ENCODE measurements around the gene SKIC8. TPM values are rescaled to one million over a fixed set of nuclear protein-coding genes. Genes with fewer than 3 reads are reported as not detected.

Gene SKIC8
- total RNA-seq, 2 donors from 2014 or later: 35.9 to 47.0 TPM

DNA sequence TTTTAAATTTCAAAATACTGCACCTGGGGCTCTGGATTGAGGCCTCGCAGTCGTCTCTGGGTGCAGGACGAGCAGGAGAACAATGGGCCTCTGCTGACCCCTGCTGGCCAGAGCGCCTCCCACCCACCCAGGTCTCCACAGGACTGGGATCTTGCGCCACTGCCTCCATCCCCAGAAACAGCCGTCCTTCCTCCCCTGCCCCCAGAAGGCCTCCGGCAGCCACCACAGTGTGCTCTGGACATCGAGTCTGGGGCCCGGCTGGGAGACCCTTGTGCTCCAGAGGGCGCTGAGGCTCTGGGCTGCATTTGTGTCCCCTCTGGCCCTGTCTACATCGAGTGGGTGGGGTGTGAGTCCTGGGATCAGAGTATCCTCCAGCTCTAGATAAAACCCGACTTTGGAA, 58.4 kb downstream of the SKIC8 start:
- intact Hi-C loops (cut with DNase I): loop anchor here (2.0 to 10.0 kb wide), 5 partner anchors 44 to 276 kb away; no protein-coding TSS in a partner anchor
- Histone ChIP-seq H3K36me3 (no peaks in the 10 kb centered on the region), H3K9ac (ENCODE audit: low read depth in 2 of 2, low read length in 2 of 2) (no peak overlapping the region), H3K4me1 (no peaks in the 10 kb centered on the region), H3K27ac (no peak overlapping the region), H3K4me3 (no peak overlapping the region), H3K9me3 (no peaks in the 10 kb centered on the region), H3K27me3 (no peaks in the 10 kb centered on the region)
- DNase-seq: peak; percentile 94
- TF ChIP-seq, protein P1, sequence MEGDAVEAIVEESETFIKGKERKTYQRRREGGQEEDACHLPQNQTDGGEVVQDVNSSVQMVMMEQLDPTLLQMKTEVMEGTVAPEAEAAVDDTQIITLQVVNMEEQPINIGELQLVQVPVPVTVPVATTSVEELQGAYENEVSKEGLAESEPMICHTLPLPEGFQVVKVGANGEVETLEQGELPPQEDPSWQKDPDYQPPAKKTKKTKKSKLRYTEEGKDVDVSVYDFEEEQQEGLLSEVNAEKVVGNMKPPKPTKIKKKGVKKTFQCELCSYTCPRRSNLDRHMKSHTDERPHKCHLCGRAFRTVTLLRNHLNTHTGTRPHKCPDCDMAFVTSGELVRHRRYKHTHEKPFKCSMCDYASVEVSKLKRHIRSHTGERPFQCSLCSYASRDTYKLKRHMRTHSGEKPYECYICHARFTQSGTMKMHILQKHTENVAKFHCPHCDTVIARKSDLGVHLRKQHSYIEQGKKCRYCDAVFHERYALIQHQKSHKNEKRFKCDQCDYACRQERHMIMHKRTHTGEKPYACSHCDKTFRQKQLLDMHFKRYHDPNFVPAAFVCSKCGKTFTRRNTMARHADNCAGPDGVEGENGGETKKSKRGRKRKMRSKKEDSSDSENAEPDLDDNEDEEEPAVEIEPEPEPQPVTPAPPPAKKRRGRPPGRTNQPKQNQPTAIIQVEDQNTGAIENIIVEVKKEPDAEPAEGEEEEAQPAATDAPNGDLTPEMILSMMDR (IDR thresholded peaks at IDR 0.05): peak; percentile 85

DNA sequence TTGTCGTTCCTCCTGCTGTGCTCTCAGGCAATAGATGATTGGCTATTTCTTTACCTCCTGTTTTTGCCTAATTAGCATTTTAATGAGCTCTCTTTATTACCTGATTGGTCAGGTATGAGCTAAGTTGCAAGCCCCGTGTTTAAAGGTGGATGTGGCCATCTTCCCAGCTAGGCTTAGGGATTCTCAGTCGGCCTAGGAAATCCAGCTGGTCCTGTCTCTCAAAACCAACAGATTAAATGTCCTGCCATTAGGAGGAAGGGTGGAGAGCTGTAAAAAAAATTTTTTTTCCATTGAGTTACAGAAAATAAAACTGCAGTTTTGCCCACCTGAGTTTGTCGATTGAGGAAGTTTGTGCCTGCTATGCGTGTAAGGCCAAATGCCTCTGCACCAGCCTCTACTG, 59.6 kb downstream of the SKIC8 start:
- TF ChIP-seq, protein P1 (IDR thresholded peaks at IDR 0.05): no peak
- intact Hi-C loops (cut with DNase I): loop anchor here (2.0 to 10.0 kb wide), 5 partner anchors 43 to 275 kb away; no protein-coding TSS in a partner anchor
- DNase-seq: no peak
- Histone ChIP-seq H3K27me3 (no peaks in the 10 kb centered on the region), H3K4me3 (no peak overlapping the region), H3K4me1 (no peaks in the 10 kb centered on the region), H3K36me3 (no peaks in the 10 kb centered on the region), H3K27ac (no peak overlapping the region), H3K9me3 (no peaks in the 10 kb centered on the region), H3K9ac (ENCODE audit: low read depth in 2 of 2, low read length in 2 of 2) (no peak overlapping the region)

DNA sequence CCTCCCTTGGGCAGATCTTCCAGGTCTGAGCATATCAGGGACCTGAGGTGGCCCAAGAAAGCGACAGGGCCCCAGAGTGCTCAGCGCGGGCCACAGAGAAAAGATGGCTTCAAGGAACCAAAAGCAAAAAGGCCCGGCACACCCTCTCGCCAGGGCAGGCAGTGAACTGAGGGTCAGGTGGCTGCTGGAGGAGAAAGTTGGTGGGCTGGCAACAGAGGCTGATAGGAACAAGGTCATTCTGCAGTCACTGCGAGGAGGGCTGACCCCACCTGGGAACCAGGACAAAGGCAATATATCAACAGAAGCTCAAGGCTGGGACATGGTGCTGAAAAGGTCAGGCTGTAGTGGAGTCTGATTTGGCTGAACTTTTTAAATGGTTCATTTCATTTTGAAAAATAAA, 62.3 kb downstream of the SKIC8 start:
- intact Hi-C loops (cut with DNase I): no loop called here
- TF ChIP-seq, protein P1 (IDR thresholded peaks at IDR 0.05): no peak
- Histone ChIP-seq H3K27me3 (no peaks in the 10 kb centered on the region), H3K4me3 (no peak overlapping the region), H3K27ac (no peak overlapping the region), H3K9ac (ENCODE audit: low read depth in 2 of 2, low read length in 2 of 2) (no peak overlapping the region), H3K9me3 (no peaks in the 10 kb centered on the region), H3K4me1 (no peaks in the 10 kb centered on the region), H3K36me3 (no peaks in the 10 kb centered on the region)
- DNase-seq: no peak

DNA sequence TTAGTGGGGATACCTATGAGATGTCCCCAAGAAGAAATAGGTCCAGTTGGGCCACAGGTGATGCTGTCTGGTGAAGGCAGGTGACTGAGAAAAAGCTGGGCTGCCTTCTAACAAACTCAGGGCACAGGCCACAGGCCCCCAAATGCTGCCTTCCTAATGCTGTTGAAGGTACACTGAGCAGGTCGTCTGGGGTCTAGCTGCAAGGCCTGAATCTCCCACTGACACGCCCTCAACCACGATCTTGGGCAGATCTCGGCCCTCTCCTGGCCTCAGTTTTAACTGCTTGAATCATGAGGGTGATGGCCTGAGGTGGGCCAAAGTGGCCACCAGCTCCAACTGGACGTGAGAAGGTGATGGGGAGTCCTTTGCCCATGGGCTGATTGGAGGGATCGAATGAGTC, 62.9 kb downstream of the SKIC8 start:
- TF ChIP-seq, protein P1 (IDR thresholded peaks at IDR 0.05): no peak
- Histone ChIP-seq H3K4me1 (no peaks in the 10 kb centered on the region), H3K36me3 (no peaks in the 10 kb centered on the region), H3K9ac (ENCODE audit: low read depth in 2 of 2, low read length in 2 of 2) (no peak overlapping the region), H3K4me3 (no peak overlapping the region), H3K9me3 (no peaks in the 10 kb centered on the region), H3K27me3 (no peaks in the 10 kb centered on the region), H3K27ac (no peak overlapping the region)
- no peak for DNase-seq
- intact Hi-C loops (cut with DNase I): no loop called here

DNA sequence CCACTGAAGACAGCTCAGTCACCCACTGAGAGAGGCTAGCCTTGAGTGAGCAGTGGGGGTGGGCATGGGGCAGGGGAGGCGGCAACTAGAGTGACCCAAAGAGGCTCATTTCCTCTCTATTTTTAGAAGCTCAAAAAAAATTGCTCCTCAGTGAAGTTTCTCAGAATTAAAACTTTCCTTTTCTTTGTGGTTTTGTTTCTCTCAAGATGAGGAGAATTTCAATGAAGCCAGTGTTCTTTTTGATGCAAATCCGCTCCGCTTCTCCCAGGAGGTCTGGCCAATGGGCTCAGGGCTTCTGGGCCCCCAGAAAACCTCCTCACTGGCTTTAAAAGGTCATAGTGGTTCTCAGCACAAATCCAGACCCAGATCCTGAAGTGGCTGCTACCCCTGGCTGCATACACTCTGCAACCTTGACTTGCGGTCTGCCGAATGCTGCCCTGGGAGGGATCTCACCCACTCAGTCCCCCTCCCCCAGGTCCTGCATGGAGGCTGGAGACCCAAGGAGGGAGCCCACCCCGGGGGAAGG, 64.8 kb downstream of the SKIC8 start, which contains the start of gene ACSBG1:
Gene ACSBG1 (minus strand): TSS at position 51 of the 526 bp plus-strand sequence. CDS start 64 bp downstream, outside the sequence.
- Histone ChIP-seq H3K9me3 (no peaks in the 10 kb centered on the region), H3K27ac (no peak within 1 kb of the TSS), H3K4me1 (no peaks in the 10 kb centered on the region), H3K27me3 (no peaks in the 10 kb centered on the region), H3K36me3 (no peaks in the 10 kb centered on the region), H3K4me3 (no peak within 1 kb of the TSS), H3K9ac (ENCODE audit: low read depth in 2 of 2, low read length in 2 of 2) (no peak within 1 kb of the TSS)
- no peak for DNase-seq
- TF ChIP-seq, protein P1 (IDR thresholded peaks at IDR 0.05): no peak
- intact Hi-C loops (cut with DNase I): no loop called here
